Uterus (tissue), 4 donors: ENCODE measurements around the gene SCAI. TPM values are rescaled to one million over a fixed set of nuclear protein-coding genes. Genes with fewer than 3 reads are reported as not detected.

Source experiments
- DNase-seq, 2 donors: peaks; one replicate each; pipeline ENCODE4 v3.0.0-alpha.2; 2019 to 2020
- H3K27ac ChIP-seq, 2 donors: fragments of 200-600 bp; sonication (generic); 1 replicate in 1 of 2; 2 replicates in 1 of 2; pipeline ENCODE4 v1.5.1; 2016 to 2018
- H3K27me3 ChIP-seq, 2 donors: fragments of 200-600 bp; sonication (generic); one replicate each; pipeline ENCODE4 v1.5.1; 2018 to 2019; ENCODE audit warnings: control low read depth in 1 of 2
- H3K36me3 ChIP-seq, 2 donors: fragments of 200-600 bp; sonication (generic); one replicate each; pipeline ENCODE4 v1.5.1; 2019; ENCODE audit warnings: control low read depth in 1 of 2
- H3K4me1 ChIP-seq, 2 donors: fragments of 200-600 bp; sonication (generic); one replicate each; pipeline ENCODE4 v1.5.1; 2018 to 2019; ENCODE audit warnings: control low read depth in 1 of 2
- H3K4me3 ChIP-seq, 2 donors: fragments of 200-600 bp; sonication (generic); 1 replicate in 1 of 2; 2 replicates in 1 of 2; pipeline ENCODE4 v1.5.1; 2018 to 2019; ENCODE audit warnings: mild to moderate bottlenecking in 1 of 2
- H3K9me3 ChIP-seq, 2 donors: fragments of 200-600 bp; sonication (generic); one replicate each; pipeline ENCODE4 v1.5.1; 2019; ENCODE audit warnings: control low read depth in 1 of 2
- CTCF ChIP-seq, 4 experiments: fragments of 200-600 bp in 2 of 4; fragments of 450-650 bp in 2 of 4; sonication (generic) in 2 of 4; IDR thresholded peaks; one replicate each; pipeline ENCODE4 v1.5.1; 2016 to 2019; ENCODE audit warnings: antibody characterized with exemption in 4 of 4, mild to moderate bottlenecking in 2 of 4, moderate library complexity in 1 of 4
- POLR2A ChIP-seq, 2 donors: fragments of 450-650 bp; IDR thresholded peaks; one replicate each; pipeline ENCODE4 v1.6.1; 2016; ENCODE audit warnings: antibody characterized with exemption in 2 of 2, mild to moderate bottlenecking in 1 of 2, moderate library complexity in 1 of 2
- intact Hi-C: fragments of 100-400 bp; cut with DNase I; formaldehyde crosslinking; loops from one replicate; pipeline ENCODE4 v1.15.1; 2023; ENCODE audit warnings: low total_unique reads
- total RNA-seq, 4 donors: library from RNA; depleted of rRNA in 3 of 4; stranded (reverse); fragments of >200 nt in 3 of 4; gene quantifications; one replicate each; pipeline versions ENCODE4 v1.1.0 to v1.2.4, GENCODE V29; 2014 to 2023
- donor health status: DM: yes; HTN: yes; CAD: no.

The SCAI gene
- total RNA-seq, 4 donors from 2014 or later: 10.2 to 26.4 (median 14.4) TPM

GRCh38 chr9:124950050-124950718, 193.1 kb downstream of the SCAI start:
- no peak for DNase-seq
- Histone ChIP-seq H3K4me1 (no peaks in the 10 kb centered on the region), H3K27me3 (no peaks in the 10 kb centered on the region), H3K36me3 (no peaks in the 10 kb centered on the region), H3K4me3 (no peak overlapping the region), H3K27ac (no peak overlapping the region), H3K9me3 (no peaks in the 10 kb centered on the region)
- intact Hi-C loops: no loop called here
- TF ChIP-seq CTCF (IDR thresholded peaks at IDR 0.05) (no peak), POLR2A (IDR thresholded peaks at IDR 0.05) (no peak)

- H3K27ac ChIP-seq: no peak overlapping the region
- intact Hi-C loops: no loop called here
- H3K4me1 ChIP-seq: no peaks in the 10 kb centered on the region
- H3K36me3 ChIP-seq: no peaks in the 10 kb centered on the region
- DNase-seq: no peak
- H3K27me3 ChIP-seq: no peaks in the 10 kb centered on the region
- no peak overlapping the region for H3K4me3 ChIP-seq
- no peak for TF ChIP-seq CTCF (IDR thresholded peaks at IDR 0.05)
- no peak for TF ChIP-seq POLR2A (IDR thresholded peaks at IDR 0.05)
- no peaks in the 10 kb centered on the region for H3K9me3 ChIP-seq
These were observed 193.9 kb downstream of the SCAI start for GRCh38 chr9:124949387-124949786.

- intact Hi-C loops: no loop called here
These were observed 195.5 kb downstream of the SCAI start for GRCh38 chr9:124947727-124948391.

DNA sequence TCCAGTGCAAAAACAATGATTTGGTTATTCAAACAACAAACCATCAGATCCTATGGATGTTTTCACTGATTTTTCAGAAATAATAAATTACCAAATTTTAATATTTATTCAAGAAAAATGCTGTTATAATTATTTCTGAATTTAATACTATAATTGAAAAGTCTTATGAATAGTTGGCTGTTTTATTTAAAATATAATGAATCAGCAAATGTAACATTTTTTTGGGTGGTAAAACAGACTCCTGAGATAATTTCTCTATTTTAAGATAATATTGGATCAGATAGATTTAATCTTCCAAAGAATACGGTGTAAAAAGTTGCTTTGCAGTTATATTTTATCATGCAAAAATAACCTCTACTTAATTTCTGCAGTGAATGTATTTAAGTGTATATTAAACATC, 197.2 kb downstream of the SCAI start:
- peaks cover 0 to 5% of the 10 kb centered on the region in 2 donors for H3K4me1 ChIP-seq
- intact Hi-C loops: no loop called here
- H3K36me3 ChIP-seq: no peaks in the 10 kb centered on the region
- DNase-seq: no peak
- no peaks in the 10 kb centered on the region for H3K9me3 ChIP-seq
- no peaks in the 10 kb centered on the region for H3K27me3 ChIP-seq
- no peak overlapping the region for H3K27ac ChIP-seq
- no peak overlapping the region for H3K4me3 ChIP-seq
- TF ChIP-seq POLR2A (IDR thresholded peaks at IDR 0.05): no peak
- TF ChIP-seq CTCF (IDR thresholded peaks at IDR 0.05): no peak

More at GRCh38 chr9:124947727-124948391, 195.5 kb downstream of the SCAI start:
- Histone ChIP-seq H3K27me3 (no peaks in the 10 kb centered on the region), H3K4me3 (no peak overlapping the region), H3K9me3 (no peaks in the 10 kb centered on the region), H3K36me3 (no peaks in the 10 kb centered on the region), H3K27ac (no peak overlapping the region), H3K4me1 (no peaks in the 10 kb centered on the region)
- no peak for DNase-seq
- TF ChIP-seq CTCF (IDR thresholded peaks at IDR 0.05) (no peak), POLR2A (IDR thresholded peaks at IDR 0.05) (no peak)
